HT1080 (cell line): ENCODE results near the gene SLC38A2. TPM values are rescaled to one million over a fixed set of nuclear protein-coding genes. Genes with fewer than 3 reads are reported as not detected.
A peak's percentile ranks its signal among the peaks of the same experiment; 100 is the strongest.

ENCODE experiments used
- DNase-seq: peaks from one replicate; pipeline ENCODE4 v3.0.0-alpha.2; 2015; ENCODE audit warnings: low read depth
- total RNA-seq: library from RNA; depleted of rRNA; stranded (reverse); fragments of >200 nt; shearing (Covaris generic); gene quantifications from 2 replicates; pipeline ENCODE4 v1.2.3, GENCODE V29; 2014

The SLC38A2 gene
- total RNA-seq, 1 experiment from 2014 or later: 204 TPM

DNA sequence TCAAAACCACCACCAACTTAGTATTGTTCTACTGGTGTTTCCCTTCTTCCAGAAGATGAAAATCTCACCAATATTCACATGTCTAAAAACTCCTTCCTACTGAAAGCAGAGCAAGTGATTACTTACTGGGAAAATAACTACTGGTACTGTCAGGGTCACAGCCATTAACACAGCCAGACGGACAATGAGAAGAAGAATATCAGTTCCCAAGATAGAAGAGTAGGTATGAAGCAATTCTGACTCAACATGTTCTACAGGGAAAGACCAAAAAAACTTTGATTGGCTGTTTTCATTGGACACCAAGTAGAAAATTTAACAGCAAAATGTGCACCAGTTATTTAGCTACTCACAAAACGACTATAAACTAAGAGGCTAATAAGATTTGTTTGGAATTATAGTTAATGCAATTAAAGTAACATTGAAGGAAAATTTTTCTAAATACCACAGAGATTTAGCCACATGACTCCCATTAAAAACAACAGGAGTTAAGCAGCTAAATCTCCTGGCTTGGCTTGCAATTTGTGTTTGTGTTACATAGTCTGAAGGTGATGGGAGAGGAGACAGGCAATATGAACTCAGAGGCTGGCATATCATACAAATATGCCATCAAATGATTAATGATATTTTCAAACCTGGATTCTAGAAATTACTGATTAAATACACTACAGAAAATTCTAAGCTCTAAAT, 9.5 kb downstream of the SLC38A2 start:
- DNase-seq: no peak

- DNase-seq: no peak
Observed at GRCh38 chr12:46361667-46362034, 10.9 kb downstream of the SLC38A2 start.

DNA sequence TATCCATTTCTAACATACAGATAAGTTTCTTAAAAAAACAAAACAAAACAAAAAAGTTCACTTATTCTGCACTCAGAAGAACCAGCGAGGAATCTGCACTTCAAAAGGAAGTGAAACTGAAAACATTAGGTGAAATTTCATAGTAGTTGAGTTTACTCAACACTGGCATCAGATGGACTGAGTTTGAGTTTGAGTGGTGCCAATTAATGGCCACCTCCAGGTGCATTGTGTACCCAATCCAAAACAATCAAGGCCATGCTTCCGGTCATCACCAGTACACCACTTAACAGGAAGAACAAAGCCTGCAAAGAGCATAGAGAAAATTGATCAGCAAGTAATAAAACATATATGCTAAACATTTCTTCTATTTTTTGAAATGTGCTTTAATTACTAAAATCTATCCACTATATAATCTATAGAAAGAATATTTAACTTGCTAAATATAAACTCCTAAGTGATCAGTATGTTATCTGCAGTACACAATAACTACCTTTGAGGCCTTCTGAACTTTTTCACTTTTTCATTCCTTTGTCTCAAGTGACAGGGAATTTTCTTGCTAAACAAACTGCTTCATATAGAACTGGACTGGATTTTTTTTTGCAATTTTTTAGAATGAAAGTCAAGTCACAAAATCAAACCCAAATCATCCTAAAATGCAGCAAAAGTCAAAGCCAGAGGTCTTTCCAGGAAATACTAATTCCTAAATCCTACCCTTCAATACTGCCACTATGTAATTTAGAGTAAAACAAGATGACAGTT, 11.5 kb downstream of the SLC38A2 start:
- DNase-seq: no peak

DNA sequence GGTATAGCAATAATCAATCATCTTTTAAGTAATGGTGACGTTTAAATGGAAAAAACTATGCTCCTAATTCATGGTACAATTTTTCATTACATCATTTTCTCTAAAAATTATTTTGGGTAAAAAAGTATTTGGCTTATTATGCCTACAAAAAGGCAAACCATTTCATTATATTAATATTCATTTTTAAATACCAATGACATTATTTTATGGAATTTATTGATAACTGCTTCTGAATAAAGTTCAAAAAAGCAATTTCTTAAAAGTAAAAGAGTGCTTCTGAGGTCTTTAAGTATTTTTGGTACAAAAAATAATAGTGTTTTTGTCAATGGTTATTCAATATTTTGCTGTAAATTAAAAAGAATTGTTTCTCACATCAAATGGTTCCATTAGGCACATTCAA, 12.2 kb downstream of the SLC38A2 start:
- DNase-seq: no peak

GRCh38 chr12:46359667-46360280, 12.8 kb downstream of the SLC38A2 start:
- DNase-seq: no peak

DNA sequence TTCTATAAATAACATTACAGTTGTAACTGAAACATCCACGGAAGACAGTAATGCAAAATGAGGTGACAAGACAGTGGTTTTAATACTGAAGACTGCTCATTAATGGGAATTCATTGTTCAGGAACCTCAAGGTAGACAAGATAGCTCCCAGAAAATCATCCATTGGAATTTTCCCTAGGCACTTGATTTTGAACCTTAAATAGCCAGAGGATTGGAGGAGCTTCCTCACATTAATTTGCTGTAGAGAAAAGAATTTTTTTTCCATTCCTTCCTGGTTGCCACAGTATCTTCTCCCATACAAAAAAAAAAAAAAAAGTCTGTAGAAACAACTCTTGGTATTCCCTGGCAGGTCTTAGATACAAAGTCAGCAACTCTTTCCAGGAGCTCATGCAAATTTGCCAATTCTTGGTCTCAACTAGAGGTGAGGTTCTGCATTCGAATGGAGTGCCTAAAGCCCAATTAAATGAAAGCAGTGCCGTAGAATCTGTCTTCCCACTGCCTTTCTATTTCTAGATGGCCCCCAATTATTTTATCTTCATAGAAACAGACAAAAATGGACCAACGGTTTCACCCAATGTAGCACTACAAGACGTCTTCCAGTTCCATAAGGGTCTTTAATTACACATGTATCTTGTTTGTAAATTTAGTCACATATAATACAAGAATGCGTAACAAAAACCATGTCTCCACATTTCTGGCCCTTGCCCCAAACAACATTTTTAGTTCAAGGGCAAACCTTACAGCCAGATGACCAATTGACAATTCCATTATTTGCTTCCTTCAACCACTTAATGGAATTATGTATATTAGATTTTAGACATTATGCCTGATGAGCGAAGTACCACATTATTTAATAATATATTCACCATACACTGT, 13.5 kb downstream of the SLC38A2 start:
- DNase-seq: no peak

GRCh38 chr12:46358325-46358700, 14.3 kb downstream of the SLC38A2 start:
- DNase-seq: no peak

- DNase-seq: peak; percentile 64
Observed at GRCh38 chr12:46357438-46358324, 14.9 kb downstream of the SLC38A2 start.

DNA sequence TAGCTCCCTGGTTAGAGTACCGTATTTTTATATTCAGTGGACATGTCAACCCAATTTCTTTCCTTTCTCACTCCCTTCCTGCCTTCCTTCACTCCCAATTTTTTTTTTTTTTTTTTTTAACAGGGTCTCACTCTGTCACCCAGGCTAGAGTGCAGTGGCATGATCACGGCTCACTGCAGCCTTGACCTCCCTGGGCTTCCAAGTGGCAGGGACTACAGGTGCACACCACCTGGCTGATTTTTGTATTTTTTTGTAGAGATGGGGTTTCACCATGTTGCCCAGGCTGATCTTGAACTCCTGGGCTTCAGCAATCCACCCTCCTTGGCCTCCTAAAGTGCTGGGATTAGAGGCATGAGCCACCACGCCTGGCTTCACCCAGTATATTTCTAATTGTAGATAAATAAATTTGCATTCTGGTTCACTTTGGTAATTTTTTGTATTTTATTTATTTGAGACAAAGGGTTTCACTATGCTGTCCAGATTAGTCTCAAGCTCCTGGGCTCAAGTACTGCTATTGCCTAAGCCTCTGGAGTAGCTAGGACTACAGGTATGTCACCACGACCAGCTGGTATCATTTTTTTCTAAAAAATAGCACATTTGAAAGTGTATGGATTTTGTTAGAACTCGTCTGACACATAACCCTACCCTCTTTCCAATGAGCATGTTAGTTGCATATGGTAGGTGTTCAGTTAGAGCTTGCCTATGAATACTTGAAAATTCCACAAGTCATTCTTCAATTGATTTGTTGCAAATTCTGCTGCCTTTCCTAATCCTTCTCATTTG, 15.7 kb downstream of the SLC38A2 start:
- no peak for DNase-seq

DNA sequence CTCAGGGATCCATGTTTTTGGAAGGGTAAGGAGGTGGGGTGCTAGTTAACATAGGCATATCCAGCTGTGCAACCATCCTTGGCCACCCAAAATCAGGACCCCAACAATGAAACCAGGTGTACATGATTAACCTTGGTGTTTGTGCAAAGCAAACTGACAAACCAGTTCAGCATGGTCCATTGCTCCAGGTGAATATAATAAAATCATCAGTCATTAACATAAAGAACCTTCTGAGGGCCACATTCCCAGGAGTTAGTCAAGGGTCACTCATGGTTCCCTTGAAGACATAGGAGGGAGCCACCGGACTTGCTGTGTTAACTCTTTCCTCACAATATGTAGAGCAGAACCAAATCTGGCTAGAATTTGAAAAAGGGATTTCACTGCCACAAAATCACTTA, 17.8 kb downstream of the SLC38A2 start:
- no peak for DNase-seq

DNA sequence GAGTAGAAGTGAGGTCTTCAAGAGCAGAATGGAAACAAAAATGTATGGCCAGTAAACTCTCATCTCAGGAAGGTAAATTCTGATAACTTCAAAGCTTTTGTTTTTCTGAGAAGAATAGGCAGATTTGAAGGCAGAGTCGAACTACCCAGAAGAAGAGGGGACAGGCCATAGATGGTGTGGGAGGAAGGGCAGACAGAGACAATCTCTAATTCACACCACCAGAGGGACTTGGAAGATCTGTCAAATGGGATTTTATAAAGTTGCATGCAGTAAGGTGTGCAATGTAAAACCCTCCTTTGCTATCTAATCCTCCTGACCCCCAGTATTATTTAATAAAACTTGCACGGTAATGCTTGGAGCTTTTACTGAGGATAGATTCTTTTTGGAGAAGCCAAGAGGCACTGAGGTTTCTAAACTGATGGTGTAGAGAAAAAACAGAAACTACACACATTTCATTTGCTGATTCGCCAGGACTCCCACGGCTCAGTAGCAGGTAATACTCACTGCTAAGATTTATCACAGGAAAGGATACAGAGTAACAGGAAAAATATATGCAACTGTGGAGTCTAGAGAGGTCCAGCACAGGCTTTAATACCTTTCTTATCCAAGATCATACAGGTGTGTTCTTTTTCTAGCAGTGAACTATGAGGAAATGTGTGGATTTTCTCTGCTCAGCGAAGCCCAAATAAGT, 18.3 kb downstream of the SLC38A2 start:
- DNase-seq: no peak

DNA sequence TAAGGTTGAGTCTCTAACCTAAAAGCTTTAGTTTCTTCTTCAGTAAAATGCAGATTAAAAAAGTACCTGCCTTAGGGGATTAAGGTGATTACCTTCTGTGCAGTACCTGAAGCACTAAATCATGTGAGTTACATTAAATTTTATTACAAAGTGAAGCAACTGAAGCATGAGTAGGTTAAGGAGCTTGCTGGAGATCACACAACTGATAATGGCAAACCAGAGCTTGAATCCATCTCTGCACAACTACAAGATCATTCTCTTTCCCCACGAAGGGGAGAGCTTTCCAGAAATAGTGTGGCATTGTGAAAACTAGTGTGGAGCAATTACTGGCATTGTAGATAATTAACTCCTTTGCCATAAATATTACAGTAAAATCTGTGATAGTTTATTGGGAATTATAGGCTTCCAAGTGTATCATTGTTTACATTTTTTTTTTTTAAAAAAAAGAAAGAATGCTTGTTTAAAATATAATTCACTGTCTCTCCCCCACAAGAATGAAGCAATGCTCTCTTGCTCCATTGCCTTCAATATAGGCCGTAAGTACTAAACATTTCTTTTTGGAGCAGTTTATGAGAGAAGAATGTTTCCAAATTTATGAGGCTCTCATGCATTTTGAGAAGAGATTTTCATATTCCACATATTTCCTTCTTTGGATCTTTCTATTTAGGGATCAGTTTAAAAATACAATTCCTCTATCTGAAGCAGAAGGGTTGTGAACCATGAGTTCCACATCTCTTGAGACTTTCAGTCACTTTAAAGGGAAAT, 20.5 kb downstream of the SLC38A2 start:
- no peak for DNase-seq

GRCh38 chr12:46351138-46351537, 21.4 kb downstream of the SLC38A2 start:
- no peak for DNase-seq

GRCh38 chr12:46349253-46349652, 23.3 kb downstream of the SLC38A2 start:
- DNase-seq: no peak

DNA sequence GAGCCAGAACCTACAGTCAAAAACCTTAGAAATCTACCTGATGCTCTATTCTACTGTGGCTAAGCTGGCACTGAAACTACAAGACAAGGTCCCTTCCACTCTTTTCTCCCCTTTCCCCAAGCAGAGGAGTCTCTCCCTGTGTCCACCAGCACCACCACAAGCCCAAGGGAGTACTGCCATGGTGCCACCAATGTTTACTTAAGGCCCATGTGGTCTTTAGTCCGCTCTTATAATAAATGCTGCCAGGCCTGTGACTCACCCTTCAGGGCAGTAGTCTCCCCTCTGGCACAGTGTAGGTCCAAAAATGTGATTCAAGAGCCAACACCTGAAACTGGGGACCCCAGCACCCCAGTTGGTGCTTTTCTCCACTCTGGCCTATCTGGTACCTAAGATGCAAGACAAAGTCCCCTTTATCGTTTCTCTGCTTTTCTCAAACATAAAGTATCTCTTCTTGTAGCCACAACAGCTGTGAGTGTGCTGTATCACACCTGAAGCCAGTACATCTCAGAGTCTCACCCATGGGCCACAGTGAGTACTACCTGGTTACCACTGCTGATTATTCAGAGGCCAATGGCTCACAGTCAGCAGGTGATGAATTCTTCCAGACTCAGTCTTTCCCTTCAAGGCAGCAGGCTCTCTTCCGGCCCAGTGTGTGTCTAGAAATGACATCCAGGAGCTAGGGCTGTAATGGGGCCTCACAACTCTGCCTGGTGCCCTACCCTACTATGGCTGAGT, 29.3 kb downstream of the SLC38A2 start:
- DNase-seq: peak; percentile 16

- DNase-seq: peak; percentile 57
Observed at GRCh38 chr12:46342562-46343033, 30.0 kb downstream of the SLC38A2 start.

- DNase-seq: no peak
Observed at GRCh38 chr12:46339051-46339450, 33.5 kb downstream of the SLC38A2 start.

DNA sequence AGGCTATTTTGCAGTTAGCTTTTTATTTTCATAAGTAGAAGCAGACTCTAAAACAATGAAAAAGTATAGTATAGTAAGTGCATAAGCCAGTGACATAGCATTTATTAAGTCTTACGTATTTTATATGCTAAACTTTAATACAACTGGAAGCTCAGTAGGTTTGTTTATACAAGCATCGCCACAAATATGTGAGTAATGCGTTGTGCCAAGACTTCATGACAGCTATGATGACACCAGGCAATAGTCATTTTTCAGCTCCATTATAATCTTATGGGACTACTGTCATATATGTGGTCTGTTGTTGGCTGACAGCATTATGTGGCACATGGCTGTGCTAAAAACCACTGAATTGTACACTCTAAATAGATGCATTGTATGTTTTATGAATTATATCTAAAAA, 40.3 kb downstream of the SLC38A2 start:
- DNase-seq: peak; percentile 40
